Measurements from ENCODE around the gene NOL4L.

GRCh38 chr20:32490942-32491763, 94.0 kb downstream of the NOL4L start:
- TF ChIP-seq, protein P1, sequence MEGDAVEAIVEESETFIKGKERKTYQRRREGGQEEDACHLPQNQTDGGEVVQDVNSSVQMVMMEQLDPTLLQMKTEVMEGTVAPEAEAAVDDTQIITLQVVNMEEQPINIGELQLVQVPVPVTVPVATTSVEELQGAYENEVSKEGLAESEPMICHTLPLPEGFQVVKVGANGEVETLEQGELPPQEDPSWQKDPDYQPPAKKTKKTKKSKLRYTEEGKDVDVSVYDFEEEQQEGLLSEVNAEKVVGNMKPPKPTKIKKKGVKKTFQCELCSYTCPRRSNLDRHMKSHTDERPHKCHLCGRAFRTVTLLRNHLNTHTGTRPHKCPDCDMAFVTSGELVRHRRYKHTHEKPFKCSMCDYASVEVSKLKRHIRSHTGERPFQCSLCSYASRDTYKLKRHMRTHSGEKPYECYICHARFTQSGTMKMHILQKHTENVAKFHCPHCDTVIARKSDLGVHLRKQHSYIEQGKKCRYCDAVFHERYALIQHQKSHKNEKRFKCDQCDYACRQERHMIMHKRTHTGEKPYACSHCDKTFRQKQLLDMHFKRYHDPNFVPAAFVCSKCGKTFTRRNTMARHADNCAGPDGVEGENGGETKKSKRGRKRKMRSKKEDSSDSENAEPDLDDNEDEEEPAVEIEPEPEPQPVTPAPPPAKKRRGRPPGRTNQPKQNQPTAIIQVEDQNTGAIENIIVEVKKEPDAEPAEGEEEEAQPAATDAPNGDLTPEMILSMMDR (IDR thresholded peaks at IDR 0.05; ENCODE audit: low read depth, low read length), result no peak
- TF ChIP-seq POLR2A (IDR thresholded peaks at IDR 0.05; ENCODE audit: extremely low read depth, insufficient read length), result no peak
- no peak for TF ChIP-seq MAX (IDR thresholded peaks at IDR 0.05; ENCODE audit: low read depth, low read length)
- no peak for TF ChIP-seq MYC (IDR thresholded peaks at IDR 0.05; ENCODE audit: low read depth, low read length)

Measured in NB4 (cell line).